ENCODE data around the gene AFAP1.

DNA sequence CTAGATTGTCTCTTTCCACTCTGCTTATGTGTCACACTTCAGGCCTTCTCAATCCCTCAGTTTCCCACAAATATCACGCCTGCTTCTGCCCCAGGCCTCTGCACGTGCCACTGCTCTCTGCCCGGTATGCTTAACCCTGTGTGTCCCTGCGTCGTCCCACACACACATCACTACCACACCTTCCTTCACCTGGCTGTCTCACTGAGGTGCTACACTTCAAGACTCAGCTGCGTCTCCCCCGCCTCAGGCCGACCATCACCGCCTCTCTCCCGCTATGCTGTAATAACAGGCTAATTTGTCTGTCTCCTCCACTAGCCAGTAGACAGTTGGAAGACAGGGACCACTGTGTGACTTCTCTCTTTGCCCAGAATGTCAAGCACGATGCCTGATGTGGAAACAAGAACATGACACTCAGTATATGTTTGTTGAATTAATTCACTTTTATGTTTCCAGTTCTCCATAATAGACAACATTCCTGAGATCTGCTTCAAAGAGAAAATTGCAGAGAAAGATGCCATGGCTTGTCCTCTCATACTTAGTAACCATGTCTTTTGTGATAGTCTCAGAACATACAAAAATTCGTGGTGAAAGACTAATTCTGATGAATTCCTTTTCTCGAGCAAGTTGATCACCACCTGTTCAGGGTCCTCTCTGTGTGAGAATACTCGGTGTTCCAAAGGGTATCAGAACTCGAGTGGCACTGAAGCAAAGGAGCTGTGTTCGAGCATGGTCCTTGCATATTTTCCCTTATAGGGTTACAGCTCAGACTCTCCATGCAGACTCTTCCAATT, 54.2 kb downstream of the AFAP1 start:
- TF ChIP-seq, protein P1, sequence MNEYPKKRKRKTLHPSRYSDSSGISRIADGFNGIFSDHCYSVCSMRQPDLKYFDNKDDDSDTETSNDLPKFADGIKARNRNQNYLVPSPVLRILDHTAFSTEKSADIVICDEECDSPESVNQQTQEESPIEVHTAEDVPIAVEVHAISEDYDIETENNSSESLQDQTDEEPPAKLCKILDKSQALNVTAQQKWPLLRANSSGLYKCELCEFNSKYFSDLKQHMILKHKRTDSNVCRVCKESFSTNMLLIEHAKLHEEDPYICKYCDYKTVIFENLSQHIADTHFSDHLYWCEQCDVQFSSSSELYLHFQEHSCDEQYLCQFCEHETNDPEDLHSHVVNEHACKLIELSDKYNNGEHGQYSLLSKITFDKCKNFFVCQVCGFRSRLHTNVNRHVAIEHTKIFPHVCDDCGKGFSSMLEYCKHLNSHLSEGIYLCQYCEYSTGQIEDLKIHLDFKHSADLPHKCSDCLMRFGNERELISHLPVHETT (tag by site-specific recombination; IDR thresholded peaks at IDR 0.05), result no peak
- TF ChIP-seq CTCF (tag by site-specific recombination; IDR thresholded peaks at IDR 0.05) (no peak), ZNF274 (IDR thresholded peaks at IDR 0.05; ENCODE audit: low read length) (no peak), ZNF274 (tag by site-specific recombination; IDR thresholded peaks at IDR 0.05; ENCODE audit: borderline replicate concordance) (no peak), ZNF394 (tag by site-specific recombination; IDR thresholded peaks at IDR 0.05; ENCODE audit: borderline replicate concordance) (no peak), PBX3 (CRISPR knock-in tag; IDR thresholded peaks at IDR 0.05) (no peak), ZEB2 (tag by site-specific recombination; IDR thresholded peaks at IDR 0.05) (no peak), ZBTB49 (tag by site-specific recombination; IDR thresholded peaks at IDR 0.05; ENCODE audit: low read depth) (no peak), ZNF561 (tag by site-specific recombination; IDR thresholded peaks at IDR 0.05; ENCODE audit: borderline replicate concordance) (no peak), REST (tag by site-specific recombination; IDR thresholded peaks at IDR 0.05) (no peak), ZNF785 (tag by site-specific recombination; IDR thresholded peaks at IDR 0.05) (no peak), ZNF580 (tag by site-specific recombination; IDR thresholded peaks at IDR 0.05) (no peak)
- TF ChIP-seq, protein P2, sequence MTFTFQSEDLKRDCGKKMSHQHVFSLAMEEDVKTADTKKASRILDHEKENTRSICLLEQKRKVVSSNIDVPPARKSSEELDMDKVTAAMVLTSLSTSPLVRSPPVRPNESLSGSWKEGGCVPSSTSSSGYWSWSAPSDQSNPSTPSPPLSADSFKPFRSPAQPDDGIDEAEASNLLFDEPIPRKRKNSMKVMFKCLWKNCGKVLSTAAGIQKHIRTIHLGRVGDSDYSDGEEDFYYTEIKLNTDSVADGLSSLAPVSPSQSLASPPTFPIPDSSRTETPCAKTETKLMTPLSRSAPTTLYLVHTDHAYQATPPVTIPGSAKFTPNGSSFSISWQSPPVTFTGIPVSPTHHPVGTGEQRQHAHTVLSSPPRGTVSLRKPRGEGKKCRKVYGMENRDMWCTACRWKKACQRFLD (tag by site-specific recombination; IDR thresholded peaks at IDR 0.05), result no peak
